Kidney (tissue), 14 donors: ENCODE measurements around the gene AKAP13. TPM values are rescaled to one million over a fixed set of nuclear protein-coding genes. Genes with fewer than 3 reads are reported as not detected.

ENCODE experiments used
- DNase-seq, 5 donors: peaks; one replicate each; pipeline ENCODE4 v3.0.0-alpha.2; 2013 to 2020
- FAIRE-seq: peaks from 2 replicates; lab custom pipeline; 2012; peaks lifted over from hg19 to GRCh38; lab: Jason Lieb, UNC
- H3K27ac ChIP-seq, 2 donors: one replicate each; pipeline ENCODE4 v1.7.0; 2013; ENCODE audit warnings: low read depth in 2 of 2, low read length in 2 of 2, inconsistent platforms in 1 of 2
- H3K27me3 ChIP-seq: one replicate; pipeline ENCODE4 v1.7.1; 2013; ENCODE audit warnings: low read length, inconsistent platforms; ENCODE audit not compliant: control insufficient read depth, insufficient read depth
- H3K36me3 ChIP-seq, 3 donors: one replicate each; pipeline versions ENCODE4 v1.7.0 to v1.7.1; 2013; ENCODE audit warnings: low read length in 3 of 3, control low read depth in 1 of 3, inconsistent platforms in 1 of 3; ENCODE audit not compliant: insufficient read depth in 3 of 3, control insufficient read depth in 2 of 3
- H3K4me1 ChIP-seq, 3 donors: one replicate each; pipeline versions ENCODE4 v1.7.0 to v1.7.1; 2013; ENCODE audit warnings: low read length in 3 of 3, inconsistent platforms in 1 of 3, low read depth in 1 of 3; ENCODE audit not compliant: control insufficient read depth in 2 of 3, insufficient read depth in 2 of 3
- H3K4me3 ChIP-seq, 3 donors: one replicate each; pipeline versions ENCODE4 v1.7.0 to v1.8.1; 2013; ENCODE audit warnings: low read length in 3 of 3, control low read depth in 1 of 3, inconsistent platforms in 1 of 3
- H3K9ac ChIP-seq, 3 donors: one replicate each; pipeline versions ENCODE4 v1.7.0 to v1.7.1; 2013; ENCODE audit warnings: low read length in 3 of 3, control low read depth in 1 of 3, inconsistent platforms in 1 of 3
- H3K9me3 ChIP-seq, 3 donors: one replicate each; pipeline versions ENCODE4 v1.7.0 to v1.7.1; 2013; ENCODE audit warnings: low read length in 3 of 3, control low read depth in 1 of 3, inconsistent platforms in 1 of 3; ENCODE audit not compliant: control insufficient read depth in 2 of 3, insufficient read depth in 1 of 3
- CTCF ChIP-seq: IDR thresholded peaks from 3 replicates; pipeline ENCODE4 v1.5.1; 2012; ENCODE audit warnings: mild to moderate bottlenecking, moderate library complexity, borderline replicate concordance; ENCODE audit not compliant: insufficient read depth; ENCODE audit errors: extremely low read depth
- intact Hi-C: fragments of 100-400 bp; cut with DNase I; formaldehyde crosslinking; loops from one replicate; pipeline ENCODE4 v1.11.1; 2022
- polyA plus RNA-seq: library from polyadenylated mRNA; stranded (reverse); fragments of 350-450 nt; fragmentation: Illumina TruSeq; extraction: RNeasy Lipid Tissue Mini Kit (QIAGEN cat#74804); gene quantifications from one replicate; pipeline ENCODE4 v1.2.3, GENCODE V29; 2014; ENCODE audit warnings: low read depth, low replicate concordance; ENCODE audit not compliant: insufficient read depth
- total RNA-seq: library from RNA; stranded (reverse); fragmentation: NEBNext Ultra II Directional; extraction: Animal tissue kit (Norgen Biotek cat#: 25700); gene quantifications from one replicate; pipeline ENCODE4 v1.2.1, GENCODE V29; 2021
- donor health status: control.
- donor health status: control.
- donor health status: control.
- donor health status: control.
- donor health status: control.
- donor health status: DM: yes; HTN: yes; CAD: no.
- donor health status: Normal renal cell carcinoma (clear cell type).

The AKAP13 gene
- total and polyA plus RNA-seq, 2 donors from 2014 or later: 18.8 to 174 TPM

- Histone ChIP-seq H3K36me3 (no peaks in the 10 kb centered on the region), H3K4me1 (peaks cover 0 to 9% (median 2%) of the 10 kb centered on the region in 3 donors), H3K9ac (no peak overlapping the region), H3K9me3 (no peaks in the 10 kb centered on the region), H3K27ac (no peak overlapping the region), H3K4me3 (no peak overlapping the region), H3K27me3 (no peaks in the 10 kb centered on the region)
- no peak for TF ChIP-seq CTCF
- no peak for FAIRE-seq
- peak in 1 of 5 donors; percentile 64 for DNase-seq
- intact Hi-C loops: no loop called here
These were observed 83.0 kb downstream of the AKAP13 start for GRCh38 chr15:85463276-85463892.

GRCh38 chr15:85463976-85464375, 83.6 kb downstream of the AKAP13 start:
- no peak overlapping the region for H3K27ac ChIP-seq
- intact Hi-C loops: no loop called here
- FAIRE-seq (no peak), DNase-seq (no peak)
- H3K27me3 ChIP-seq: no peaks in the 10 kb centered on the region
- TF ChIP-seq CTCF: no peak
- H3K4me1 ChIP-seq: peaks cover 0 to 9% (median 2%) of the 10 kb centered on the region in 3 donors
- H3K9me3 ChIP-seq: no peaks in the 10 kb centered on the region
- no peak overlapping the region for H3K9ac ChIP-seq
- no peaks in the 10 kb centered on the region for H3K36me3 ChIP-seq
- H3K4me3 ChIP-seq: no peak overlapping the region

GRCh38 chr15:85464471-85464870, 84.1 kb downstream of the AKAP13 start:
- H3K27me3 ChIP-seq: no peaks in the 10 kb centered on the region

More at GRCh38 chr15:85464471-85464870, 84.1 kb downstream of the AKAP13 start:
- H3K4me3 ChIP-seq: no peak overlapping the region
- H3K27ac ChIP-seq: no peak overlapping the region
- H3K36me3 ChIP-seq: no peaks in the 10 kb centered on the region
- H3K4me1 ChIP-seq: peaks cover 0 to 9% (median 4%) of the 10 kb centered on the region in 3 donors
- no peak for FAIRE-seq
- intact Hi-C loops: no loop called here
- TF ChIP-seq CTCF: no peak
- no peak for DNase-seq
- no peaks in the 10 kb centered on the region for H3K9me3 ChIP-seq
- no peak overlapping the region for H3K9ac ChIP-seq
